K562 (cell line): ENCODE measurements around the gene CCM2. TPM values are rescaled to one million over a fixed set of nuclear protein-coding genes. Genes with fewer than 3 reads are reported as not detected.

Source experiments
- ARID2 ChIP-seq: fragments of 450-650 bp; IDR thresholded peaks from 2 replicates; pipeline ENCODE4 v1.6.1; 2017; ENCODE audit warnings: antibody characterized with exemption, mild to moderate bottlenecking
- BRF1 ChIP-seq: IDR thresholded peaks from 3 replicates; pipeline ENCODE4 v1.6.1; 2011; ENCODE audit warnings: borderline replicate concordance, mild to moderate bottlenecking; ENCODE audit not compliant: insufficient read length; ENCODE audit errors: extremely low read depth
- E2F6 ChIP-seq, 2 experiments: IDR thresholded peaks; 2 replicates each; pipeline ENCODE4 v1.6.1; 2011; ENCODE audit warnings: borderline replicate concordance in 1 of 2, control low read depth in 1 of 2, low read depth in 1 of 2, low read length in 1 of 2, mild to moderate bottlenecking in 1 of 2, mixed read lengths in 1 of 2, moderate library complexity in 1 of 2; ENCODE audit not compliant: insufficient read depth in 1 of 2, insufficient read length in 1 of 2, poor library complexity in 1 of 2, severe bottlenecking in 1 of 2; ENCODE audit errors: extremely low read depth in 1 of 2
- FUS ChIP-seq: fragments of 200-400 bp; formaldehyde crosslinking; optimal IDR thresholded peaks from 2 replicates; pipeline ENCODE3; 2017; ENCODE audit warnings: low read depth, low read length
- GTF2F1 ChIP-seq: IDR thresholded peaks from 2 replicates; pipeline ENCODE4 v1.6.1; 2011; ENCODE audit warnings: low read depth, low read length, improper control_type of control experiment
- MBD1 ChIP-seq: fragments of 250-450 bp; sonication (Bioruptor Pico); IDR thresholded peaks from 2 replicates; pipeline ENCODE4 v1.8.0; 2022; ENCODE audit warnings: inconsistent platforms
- NELFE ChIP-seq: IDR thresholded peaks from 2 replicates; pipeline ENCODE4 v1.6.1; 2011; ENCODE audit warnings: mild to moderate bottlenecking; ENCODE audit not compliant: insufficient read depth, insufficient read length
- NONO ChIP-seq, 2 experiments: fragments of 200-400 bp in 1 of 2; fragments of 450-650 bp in 1 of 2; formaldehyde crosslinking in 1 of 2; IDR thresholded peaks; 2 replicates each; pipeline ENCODE4 v1.6.1; 2017; ENCODE audit warnings: low read depth in 2 of 2, mild to moderate bottlenecking in 2 of 2, moderate library complexity in 2 of 2, low read length in 1 of 2
- NR2C1 ChIP-seq, 2 experiments: fragments of 450-650 bp; IDR thresholded peaks; 2 replicates each; pipeline ENCODE4 v1.6.1; 2017; ENCODE audit warnings: mild to moderate bottlenecking in 2 of 2, antibody characterized with exemption in 1 of 2, inconsistent platforms in 1 of 2, missing compliant biosample characterization in 1 of 2, missing genetic modification characterization in 1 of 2
- NR4A1 ChIP-seq, 2 experiments: fragments of 250-450 bp in 1 of 2; fragments of 450-650 bp in 1 of 2; sonication (Bioruptor Pico) in 1 of 2; IDR thresholded peaks; 2 replicates each; pipeline versions ENCODE4 v1.4.0 to v1.6.1; 2016 to 2020; ENCODE audit warnings: mild to moderate bottlenecking in 2 of 2, missing compliant biosample characterization in 1 of 2, missing genetic modification characterization in 1 of 2, moderate library complexity in 1 of 2
- PRMT5 ChIP-seq: sonication (generic); formaldehyde crosslinking; IDR thresholded peaks from 2 replicates; pipeline ENCODE4 v1.5.0; 2020; ENCODE audit warnings: missing genetic modification reagents
- RBM39 ChIP-seq: fragments of 200-400 bp; formaldehyde crosslinking; optimal IDR thresholded peaks from 2 replicates; pipeline ENCODE3; 2018; ENCODE audit warnings: low read depth, low read length
- RNF2 ChIP-seq: sonication (generic); IDR thresholded peaks from 2 replicates; pipeline ENCODE4 v1.6.1; 2016
- SFPQ ChIP-seq: fragments of 200-400 bp; formaldehyde crosslinking; IDR thresholded peaks from 2 replicates; pipeline ENCODE4 v1.6.1; 2017; ENCODE audit warnings: mild to moderate bottlenecking, low read depth, low read length, moderate library complexity
- TBP ChIP-seq: optimal IDR thresholded peaks from 2 replicates; pipeline ENCODE3; 2011; ENCODE audit warnings: low read depth, low read length, improper control_type of control experiment
- TGIF2 ChIP-seq: sonication (generic); formaldehyde crosslinking; IDR thresholded peaks from 2 replicates; pipeline ENCODE4 v1.8.1; 2022; ENCODE audit warnings: mild to moderate bottlenecking, missing genetic modification reagents, moderate library complexity
- ZNF133 ChIP-seq: fragments of 250-450 bp; sonication (Bioruptor Pico); IDR thresholded peaks from 2 replicates; pipeline ENCODE4 v1.4.0; 2020; ENCODE audit warnings: mild to moderate bottlenecking
- polyA plus RNA-seq, 8 experiments: library from polyadenylated mRNA; depleted of rRNA in 4 of 8; stranded (reverse) in 5 of 8; unstranded in 3 of 8; fragments of >200 nt; fragmentation: Nextera tagmentation in 2 of 8; fragmentation: Illumina TruSeq in 1 of 8; extraction: Ambion mirVana in 2 of 8; extraction: Trizol in 1 of 8; gene quantifications; 2 replicates each; pipeline versions ENCODE4 v1.2.1 to v1.2.3, GENCODE V29; 2011 to 2014; ENCODE audit warnings: inconsistent platforms in 1 of 8, missing spikeins in 1 of 8
- total RNA-seq, 7 experiments: library from RNA; depleted of rRNA in 6 of 7; stranded (reverse); fragments of >200 nt in 6 of 7; fragmentation: Illumina TruSeq in 2 of 7; extraction: Trizol in 2 of 7; gene quantifications; 2 replicates each; pipeline versions ENCODE4 v1.2.1 to v1.2.3, GENCODE V29; 2011 to 2021; ENCODE audit warnings: low replicate concordance in 1 of 7
- TF ChIP-seq, protein P1 (sequence below): sonication (generic); formaldehyde crosslinking; IDR thresholded peaks from 2 replicates; pipeline ENCODE4 v1.8.1; 2023; ENCODE audit warnings: mild to moderate bottlenecking, missing genetic modification reagents, moderate library complexity
- TF ChIP-seq, protein P2 (sequence below): fragments of 250-450 bp; sonication (Bioruptor Pico); IDR thresholded peaks from 2 replicates; pipeline ENCODE4 v1.5.0; 2020; ENCODE audit warnings: mild to moderate bottlenecking

The CCM2 gene
- total and polyA plus RNA-seq, 9 of the 15 experiments (the other 6 are each of a cell fraction or from before 2014, with no cell fraction given) = 0.41 to 38.6 (median 25.9) TPM

- TF ChIP-seq ZNF133 (CRISPR knock-in tag) = no peak
- peak; percentile 76 for TF ChIP-seq TBP
- no peak for TF ChIP-seq FUS
- peak in 1 of 2 experiments; percentile 64 for TF ChIP-seq E2F6 (IDR thresholded peaks at IDR 0.05; ENCODE audit: borderline replicate concordance in 1 of 2, extremely low read depth in 1 of 2, insufficient read depth in 1 of 2, insufficient read length in 1 of 2, low read depth in 1 of 2, low read length in 1 of 2, poor library complexity in 1 of 2, severe bottlenecking in 1 of 2)
- TF ChIP-seq, protein P1, sequence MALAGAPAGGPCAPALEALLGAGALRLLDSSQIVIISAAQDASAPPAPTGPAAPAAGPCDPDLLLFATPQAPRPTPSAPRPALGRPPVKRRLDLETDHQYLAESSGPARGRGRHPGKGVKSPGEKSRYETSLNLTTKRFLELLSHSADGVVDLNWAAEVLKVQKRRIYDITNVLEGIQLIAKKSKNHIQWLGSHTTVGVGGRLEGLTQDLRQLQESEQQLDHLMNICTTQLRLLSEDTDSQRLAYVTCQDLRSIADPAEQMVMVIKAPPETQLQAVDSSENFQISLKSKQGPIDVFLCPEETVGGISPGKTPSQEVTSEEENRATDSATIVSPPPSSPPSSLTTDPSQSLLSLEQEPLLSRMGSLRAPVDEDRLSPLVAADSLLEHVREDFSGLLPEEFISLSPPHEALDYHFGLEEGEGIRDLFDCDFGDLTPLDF (CRISPR knock-in tag) = peak; percentile 42; the same call in 1 of the 2 replicates
- no peak for TF ChIP-seq MBD1 (CRISPR knock-in tag)
- 0 out of 2 replicates have a peak, but pooled peaks have one; percentile 10 for TF ChIP-seq RNF2
- TF ChIP-seq RBM39 = no peak
- TF ChIP-seq ARID2 = no peak
- TF ChIP-seq NELFE = no peak
- no peak for TF ChIP-seq NR4A1 (CRISPR knock-in tag; IDR thresholded peaks at IDR 0.05)
- TF ChIP-seq NR4A1 (tag; IDR thresholded peaks at IDR 0.05) = no peak
- TF ChIP-seq PRMT5 (CRISPR knock-in tag) = no peak
- TF ChIP-seq NONO (IDR thresholded peaks at IDR 0.05; ENCODE audit: low read depth in 2 of 2, low read length in 1 of 2) = no peak
- no peak for TF ChIP-seq GTF2F1
- TF ChIP-seq TGIF2 (CRISPR knock-in tag) = no peak
- TF ChIP-seq SFPQ = no peak
- TF ChIP-seq, protein P2, sequence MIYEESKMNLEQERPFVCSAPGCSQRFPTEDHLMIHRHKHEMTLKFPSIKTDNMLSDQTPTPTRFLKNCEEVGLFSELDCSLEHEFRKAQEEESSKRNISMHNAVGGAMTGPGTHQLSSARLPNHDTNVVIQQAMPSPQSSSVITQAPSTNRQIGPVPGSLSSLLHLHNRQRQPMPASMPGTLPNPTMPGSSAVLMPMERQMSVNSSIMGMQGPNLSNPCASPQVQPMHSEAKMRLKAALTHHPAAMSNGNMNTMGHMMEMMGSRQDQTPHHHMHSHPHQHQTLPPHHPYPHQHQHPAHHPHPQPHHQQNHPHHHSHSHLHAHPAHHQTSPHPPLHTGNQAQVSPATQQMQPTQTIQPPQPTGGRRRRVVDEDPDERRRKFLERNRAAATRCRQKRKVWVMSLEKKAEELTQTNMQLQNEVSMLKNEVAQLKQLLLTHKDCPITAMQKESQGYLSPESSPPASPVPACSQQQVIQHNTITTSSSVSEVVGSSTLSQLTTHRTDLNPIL (CRISPR knock-in tag) = no peak
- TF ChIP-seq NR2C1 (IDR thresholded peaks at IDR 0.05) = no peak
- TF ChIP-seq NR2C1 (tag; IDR thresholded peaks at IDR 0.05) = no peak
- no peak for TF ChIP-seq BRF1
Measured at GRCh38 chr7:44999245-45000092, 532 bp upstream of the CCM2 start (continued).
